SK-N-SH (cell line): ENCODE data around the gene CNPY4. TPM values are rescaled to one million over a fixed set of nuclear protein-coding genes. Genes with fewer than 3 reads are reported as not detected.
"Not testable (repeated sequence)": the region's sequence is repeated elsewhere in the genome, so short reads cannot be mapped to it uniquely, and the experiment has no call there.

Experiments used
- CTCF ChIA-PET: fragments of 300-600, 350-600 bp; formaldehyde crosslinking; extraction: SDS; loops from one replicate; lab custom pipeline; 2021; lab: Yijun Ruan, JAX
- POLR2A ChIA-PET: fragments of 350-600 bp; sonication (Branson Sonifier 250); formaldehyde crosslinking; extraction: SDS; loops from one replicate; lab custom pipeline; 2020; ENCODE audit warnings: antibody characterized with exemption, inconsistent platforms; lab: Yijun Ruan, JAX
- DNase-seq: peaks from one replicate; pipeline ENCODE4 v3.0.0; 2012
- H2AFZ ChIP-seq: fragments of 200-600 bp; sonication (generic); 2 replicates; pipeline ENCODE4 v1.8.1; 2016; ENCODE audit warnings: antibody characterized with exemption, mild to moderate bottlenecking, low read depth
- H3F3A ChIP-seq: fragments of 200-600 bp; sonication (generic); replicated peaks from 2 replicates; pipeline ENCODE3; 2016; ENCODE audit warnings: antibody characterized with exemption, mild to moderate bottlenecking; ENCODE audit not compliant: insufficient read depth
- H3K27ac ChIP-seq, 2 experiments: fragments of 200-500 bp in 1 of 2; fragments of 200-600 bp in 1 of 2; sonication (Bioruptor generic) in 1 of 2; sonication (generic), shearing (Covaris generic) in 1 of 2; 2 replicates each; pipeline versions ENCODE4 v1.5.1 to v1.6.1; 2014 to 2016; ENCODE audit warnings: low read depth in 2 of 2, inconsistent platforms in 1 of 2, low read length in 1 of 2, mild to moderate bottlenecking in 1 of 2, mixed read lengths in 1 of 2
- H3K27me3 ChIP-seq: fragments of 200-600 bp; sonication (generic), shearing (Covaris generic); 2 replicates; pipeline ENCODE4 v1.6.1; 2016; ENCODE audit warnings: mixed run types; ENCODE audit not compliant: insufficient read depth
- H3K36me3 ChIP-seq, 2 experiments: fragments of 200-500 bp in 1 of 2; fragments of 200-600 bp in 1 of 2; sonication (Bioruptor generic) in 1 of 2; sonication (generic) in 1 of 2; replicated peaks in 1 of 2; 2 replicates each; pipeline versions ENCODE3 to v1.5.1; 2014 to 2016; ENCODE audit warnings: low read length in 1 of 2, mild to moderate bottlenecking in 1 of 2; ENCODE audit not compliant: insufficient read depth in 2 of 2, control insufficient read depth in 1 of 2
- H3K4me1 ChIP-seq, 2 experiments: fragments of 200-500 bp in 1 of 2; fragments of 200-600 bp in 1 of 2; sonication (Bioruptor generic) in 1 of 2; sonication (generic), shearing (Covaris generic) in 1 of 2; 2 replicates each; pipeline versions ENCODE4 v1.5.1 to v1.6.1; 2014 to 2016; ENCODE audit warnings: low read depth in 1 of 2, low read length in 1 of 2, mixed run types in 1 of 2; ENCODE audit not compliant: insufficient read depth in 2 of 2, control insufficient read depth in 1 of 2
- H3K4me2 ChIP-seq: fragments of 200-600 bp; sonication (generic), shearing (Covaris generic); 2 replicates; pipeline ENCODE4 v1.6.1; 2017; ENCODE audit warnings: mixed run types
- H3K4me3 ChIP-seq, 2 experiments: fragments of 200-500 bp in 1 of 2; fragments of 200-600 bp in 1 of 2; sonication (Bioruptor generic) in 1 of 2; sonication (generic), shearing (Covaris generic) in 1 of 2; 2 replicates each; pipeline versions ENCODE4 v1.5.1 to v1.8.1; 2014 to 2016; ENCODE audit warnings: low read depth in 2 of 2, inconsistent platforms in 1 of 2, low read length in 1 of 2, mild to moderate bottlenecking in 1 of 2, mixed read lengths in 1 of 2, moderate library complexity in 1 of 2
- H3K79me2 ChIP-seq: fragments of 200-600 bp; sonication (generic); 2 replicates; pipeline ENCODE4 v1.8.1; 2017; ENCODE audit warnings: mild to moderate bottlenecking; ENCODE audit not compliant: insufficient read depth
- H3K9ac ChIP-seq: fragments of 200-600 bp; sonication (generic); 2 replicates; pipeline ENCODE4 v1.6.1; 2017; ENCODE audit warnings: mixed run types
- H3K9me2 ChIP-seq: fragments of 200-600 bp; sonication (generic); 2 replicates; pipeline ENCODE4 v1.6.1; 2017; ENCODE audit warnings: mixed run types
- H3K9me3 ChIP-seq: fragments of 200-600 bp; sonication (generic); 2 replicates; pipeline ENCODE4 v1.6.1; 2017; ENCODE audit warnings: mixed run types, mild to moderate bottlenecking, moderate library complexity
- H4K20me1 ChIP-seq: fragments of 200-600 bp; sonication (generic); 2 replicates; pipeline ENCODE4 v1.6.1; 2017; ENCODE audit warnings: mild to moderate bottlenecking, mixed run types; ENCODE audit not compliant: insufficient read depth
- ELF1 ChIP-seq: IDR thresholded peaks from 2 replicates; pipeline ENCODE4 v1.4.0; 2012
- EZH2phosphoT487 ChIP-seq: fragments of 200-600 bp; sonication (generic); IDR thresholded peaks from 2 replicates; pipeline ENCODE4 v1.6.1; 2017; ENCODE audit warnings: low read depth, mixed run types, mild to moderate bottlenecking, antibody characterized with exemption, moderate library complexity, borderline replicate concordance
- FOXJ3 ChIP-seq: sonication (generic); formaldehyde crosslinking; IDR thresholded peaks from 2 replicates; pipeline ENCODE4 v1.5.1; 2020; ENCODE audit warnings: mild to moderate bottlenecking, missing genetic modification reagents
- GABPA ChIP-seq: IDR thresholded peaks from 2 replicates; pipeline ENCODE4 v1.4.0; 2012; ENCODE audit warnings: low read depth, mild to moderate bottlenecking
- GATA2 ChIP-seq: sonication (generic); formaldehyde crosslinking; IDR thresholded peaks from 2 replicates; pipeline ENCODE4 v1.5.0; 2020; ENCODE audit warnings: mild to moderate bottlenecking, missing genetic modification reagents
- MAX ChIP-seq: IDR thresholded peaks from 2 replicates; pipeline ENCODE4 v1.4.0; 2012; ENCODE audit warnings: low read depth
- NRF1 ChIP-seq: IDR thresholded peaks from 2 replicates; pipeline ENCODE4 v1.6.1; 2012; ENCODE audit warnings: low read depth, mild to moderate bottlenecking, low read length
- RAD21 ChIP-seq: IDR thresholded peaks from 2 replicates; pipeline ENCODE4 v1.6.1; 2012; ENCODE audit warnings: mild to moderate bottlenecking, low read length
- RCOR1 ChIP-seq: fragments of 150-350 bp; IDR thresholded peaks from 2 replicates; pipeline ENCODE4 v1.6.1; 2017; ENCODE audit warnings: antibody characterized with exemption, low read length
- RXRA ChIP-seq: IDR thresholded peaks from 2 replicates; pipeline ENCODE4 v1.4.0; 2012; ENCODE audit warnings: low read depth, mild to moderate bottlenecking, borderline replicate concordance
- SIN3A ChIP-seq: IDR thresholded peaks from 2 replicates; pipeline ENCODE4 v1.6.1; 2012; ENCODE audit warnings: low read depth, mild to moderate bottlenecking, low read length, moderate library complexity, borderline replicate concordance
- TCF12 ChIP-seq: IDR thresholded peaks from 2 replicates; pipeline ENCODE4 v1.4.0; 2012
- YY1 ChIP-seq: IDR thresholded peaks from 2 replicates; pipeline ENCODE4 v1.4.0; 2012; ENCODE audit warnings: low read depth, mild to moderate bottlenecking
- WGBS: methylation state at CpG from one replicate; pipeline ENCODE4 v1.1.6; 2017; ENCODE audit warnings: low lambda C conversion rate; 5-methylcytosine and 5-hydroxymethylcytosine counted together
- polyA plus RNA-seq, 3 experiments: library from polyadenylated mRNA; depleted of rRNA; stranded (reverse); fragments of >200 nt; gene quantifications; 2 replicates each; pipeline ENCODE4 v1.2.3, GENCODE V29; 2012
- TF ChIP-seq, protein P1 (sequence below): IDR thresholded peaks from 2 replicates; pipeline ENCODE4 v1.6.1; 2012; ENCODE audit warnings: mild to moderate bottlenecking, low read depth, low read length, moderate library complexity
- TF ChIP-seq, protein P2 (sequence below): IDR thresholded peaks from 2 replicates; pipeline ENCODE4 v1.4.0; 2012; ENCODE audit warnings: low read depth, borderline replicate concordance

The CNPY4 gene
- polyA plus RNA-seq, 1 of the 3 experiments (the other 2 are of a cell fraction) = 52.0 TPM

DNA sequence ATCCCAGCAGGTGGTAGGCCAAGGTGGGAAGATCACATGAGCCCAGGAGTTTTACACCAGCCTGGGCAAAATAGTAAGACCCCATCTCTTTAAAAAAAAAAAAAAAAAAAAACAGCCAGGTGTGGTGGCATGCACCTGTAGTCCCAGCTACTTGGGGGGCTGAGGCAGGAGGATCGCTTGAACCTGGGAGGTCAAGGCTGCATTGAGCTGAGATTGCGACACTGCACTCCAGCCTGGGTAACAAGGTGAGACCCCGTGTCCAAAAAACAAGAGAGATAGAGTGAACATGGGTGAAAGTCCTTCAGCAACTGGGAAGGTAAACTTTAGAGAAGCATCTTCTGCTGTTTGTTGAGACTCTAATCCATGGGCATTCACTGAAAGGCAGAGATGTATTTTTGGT is 23.0 kb downstream of the CNPY4 start:
- CTCF ChIA-PET = interaction anchor here (1.2 to 5.7 kb wide), 2 partner anchors 12 to 48 kb away, joined by 4 to 77 read pairs; no protein-coding TSS in a partner anchor

DNA sequence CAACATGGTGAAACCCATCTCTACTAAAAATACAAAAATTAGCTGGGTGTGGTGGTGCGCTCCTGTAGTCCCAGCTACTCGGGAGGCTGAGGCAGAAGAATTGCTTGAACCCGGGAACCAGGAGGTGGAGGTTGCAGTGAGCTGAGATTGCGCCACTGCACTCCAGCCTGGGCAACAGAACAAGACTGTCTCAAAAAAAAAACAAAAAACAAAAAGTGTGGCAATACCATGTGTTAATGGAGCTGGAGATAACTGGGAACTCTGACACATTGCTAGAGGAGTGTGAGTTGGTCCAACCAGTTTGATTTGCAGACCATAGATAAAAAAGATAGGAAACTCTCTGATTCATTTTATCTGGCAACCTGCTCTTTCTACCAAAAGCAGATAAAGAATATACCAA is 26.9 kb downstream of the CNPY4 start:
- POLR2A ChIA-PET = interaction anchor here (0.7 to 1.1 kb wide), 2 partner anchors 17 to 85 kb away, joined by 3 read pairs; no protein-coding TSS in a partner anchor
- 93% methylated on average over 4 of the region's 4 CpGs for WGBS
- CTCF ChIA-PET = interaction anchor here (1.1 to 6.5 kb wide), 3 partner anchors 15 to 167 kb away, joined by 3 to 73 read pairs (median 3); partner anchors contain the start of gene GAL3ST4

More for the DNA sequence above, 23.0 kb downstream of the CNPY4 start:
- Histone ChIP-seq H3K36me3 (no peaks in the 10 kb centered on the region), H3K27ac (no peak overlapping the region), H4K20me1 (no peaks in the 10 kb centered on the region), H3K4me2 (no peak overlapping the region), H3F3A (peaks cover 9% of the 10 kb centered on the region), H3K27me3 (no peaks in the 10 kb centered on the region), H3K9ac (no peak overlapping the region), H3K9me2 (no peaks in the 10 kb centered on the region), H2AFZ (no peak overlapping the region), H3K4me3 (no peak overlapping the region), H3K79me2 (no peaks in the 10 kb centered on the region), H3K4me1 (no peaks in the 10 kb centered on the region), H3K9me3 (no peaks in the 10 kb centered on the region)
- POLR2A ChIA-PET = no interaction called here
- DNase-seq = no peak
- 78% methylated on average over 3 of the region's 3 CpGs for WGBS
- no peak for TF ChIP-seq ELF1
- no peak for TF ChIP-seq RXRA
- TF ChIP-seq SIN3A = no peak
- TF ChIP-seq FOXJ3 (CRISPR knock-in tag) = no peak
- no peak for TF ChIP-seq RCOR1
- TF ChIP-seq RAD21 = no peak
- TF ChIP-seq, protein P1, sequence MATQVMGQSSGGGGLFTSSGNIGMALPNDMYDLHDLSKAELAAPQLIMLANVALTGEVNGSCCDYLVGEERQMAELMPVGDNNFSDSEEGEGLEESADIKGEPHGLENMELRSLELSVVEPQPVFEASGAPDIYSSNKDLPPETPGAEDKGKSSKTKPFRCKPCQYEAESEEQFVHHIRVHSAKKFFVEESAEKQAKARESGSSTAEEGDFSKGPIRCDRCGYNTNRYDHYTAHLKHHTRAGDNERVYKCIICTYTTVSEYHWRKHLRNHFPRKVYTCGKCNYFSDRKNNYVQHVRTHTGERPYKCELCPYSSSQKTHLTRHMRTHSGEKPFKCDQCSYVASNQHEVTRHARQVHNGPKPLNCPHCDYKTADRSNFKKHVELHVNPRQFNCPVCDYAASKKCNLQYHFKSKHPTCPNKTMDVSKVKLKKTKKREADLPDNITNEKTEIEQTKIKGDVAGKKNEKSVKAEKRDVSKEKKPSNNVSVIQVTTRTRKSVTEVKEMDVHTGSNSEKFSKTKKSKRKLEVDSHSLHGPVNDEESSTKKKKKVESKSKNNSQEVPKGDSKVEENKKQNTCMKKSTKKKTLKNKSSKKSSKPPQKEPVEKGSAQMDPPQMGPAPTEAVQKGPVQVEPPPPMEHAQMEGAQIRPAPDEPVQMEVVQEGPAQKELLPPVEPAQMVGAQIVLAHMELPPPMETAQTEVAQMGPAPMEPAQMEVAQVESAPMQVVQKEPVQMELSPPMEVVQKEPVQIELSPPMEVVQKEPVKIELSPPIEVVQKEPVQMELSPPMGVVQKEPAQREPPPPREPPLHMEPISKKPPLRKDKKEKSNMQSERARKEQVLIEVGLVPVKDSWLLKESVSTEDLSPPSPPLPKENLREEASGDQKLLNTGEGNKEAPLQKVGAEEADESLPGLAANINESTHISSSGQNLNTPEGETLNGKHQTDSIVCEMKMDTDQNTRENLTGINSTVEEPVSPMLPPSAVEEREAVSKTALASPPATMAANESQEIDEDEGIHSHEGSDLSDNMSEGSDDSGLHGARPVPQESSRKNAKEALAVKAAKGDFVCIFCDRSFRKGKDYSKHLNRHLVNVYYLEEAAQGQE = no peak
- TF ChIP-seq EZH2phosphoT487 = no peak
- TF ChIP-seq YY1 = no peak
- no peak for TF ChIP-seq GABPA
- TF ChIP-seq NRF1 = no peak
- no peak for TF ChIP-seq MAX
- TF ChIP-seq, protein P2, sequence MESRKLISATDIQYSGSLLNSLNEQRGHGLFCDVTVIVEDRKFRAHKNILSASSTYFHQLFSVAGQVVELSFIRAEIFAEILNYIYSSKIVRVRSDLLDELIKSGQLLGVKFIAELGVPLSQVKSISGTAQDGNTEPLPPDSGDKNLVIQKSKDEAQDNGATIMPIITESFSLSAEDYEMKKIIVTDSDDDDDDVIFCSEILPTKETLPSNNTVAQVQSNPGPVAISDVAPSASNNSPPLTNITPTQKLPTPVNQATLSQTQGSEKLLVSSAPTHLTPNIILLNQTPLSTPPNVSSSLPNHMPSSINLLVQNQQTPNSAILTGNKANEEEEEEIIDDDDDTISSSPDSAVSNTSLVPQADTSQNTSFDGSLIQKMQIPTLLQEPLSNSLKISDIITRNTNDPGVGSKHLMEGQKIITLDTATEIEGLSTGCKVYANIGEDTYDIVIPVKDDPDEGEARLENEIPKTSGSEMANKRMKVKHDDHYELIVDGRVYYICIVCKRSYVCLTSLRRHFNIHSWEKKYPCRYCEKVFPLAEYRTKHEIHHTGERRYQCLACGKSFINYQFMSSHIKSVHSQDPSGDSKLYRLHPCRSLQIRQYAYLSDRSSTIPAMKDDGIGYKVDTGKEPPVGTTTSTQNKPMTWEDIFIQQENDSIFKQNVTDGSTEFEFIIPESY = no peak
- no peak for TF ChIP-seq TCF12
- TF ChIP-seq GATA2 (CRISPR knock-in tag) = no peak

More for the DNA sequence above, 26.9 kb downstream of the CNPY4 start:
- H3K4me1 ChIP-seq, H3K9me2 ChIP-seq, H3K4me3 ChIP-seq, H3K4me2 ChIP-seq, H3K27ac ChIP-seq, H2AFZ ChIP-seq, H4K20me1 ChIP-seq, DNase-seq, H3K9ac ChIP-seq, H3K36me3 ChIP-seq, H3K27me3 ChIP-seq, H3K9me3 ChIP-seq: not testable (repeated sequence)
- Histone ChIP-seq H3F3A (peaks cover 12% of the 10 kb centered on the region), H3K79me2 (peaks cover 26% of the 10 kb centered on the region)
